Measurements from ENCODE around the gene CADPS.

- TF ChIP-seq, protein P1, sequence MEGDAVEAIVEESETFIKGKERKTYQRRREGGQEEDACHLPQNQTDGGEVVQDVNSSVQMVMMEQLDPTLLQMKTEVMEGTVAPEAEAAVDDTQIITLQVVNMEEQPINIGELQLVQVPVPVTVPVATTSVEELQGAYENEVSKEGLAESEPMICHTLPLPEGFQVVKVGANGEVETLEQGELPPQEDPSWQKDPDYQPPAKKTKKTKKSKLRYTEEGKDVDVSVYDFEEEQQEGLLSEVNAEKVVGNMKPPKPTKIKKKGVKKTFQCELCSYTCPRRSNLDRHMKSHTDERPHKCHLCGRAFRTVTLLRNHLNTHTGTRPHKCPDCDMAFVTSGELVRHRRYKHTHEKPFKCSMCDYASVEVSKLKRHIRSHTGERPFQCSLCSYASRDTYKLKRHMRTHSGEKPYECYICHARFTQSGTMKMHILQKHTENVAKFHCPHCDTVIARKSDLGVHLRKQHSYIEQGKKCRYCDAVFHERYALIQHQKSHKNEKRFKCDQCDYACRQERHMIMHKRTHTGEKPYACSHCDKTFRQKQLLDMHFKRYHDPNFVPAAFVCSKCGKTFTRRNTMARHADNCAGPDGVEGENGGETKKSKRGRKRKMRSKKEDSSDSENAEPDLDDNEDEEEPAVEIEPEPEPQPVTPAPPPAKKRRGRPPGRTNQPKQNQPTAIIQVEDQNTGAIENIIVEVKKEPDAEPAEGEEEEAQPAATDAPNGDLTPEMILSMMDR (conservative IDR thresholded peaks at IDR 0.05; ENCODE audit: low read depth, low read length) = no peak
- no peak for TF ChIP-seq EZH2phosphoT487 (IDR thresholded peaks at IDR 0.05; ENCODE audit: borderline replicate concordance, low read length)
These were observed 505.8 kb downstream of the CADPS start for GRCh38 chr3:62369476-62369743.
